Measurements from ENCODE around the gene PLPPR2.
"Not testable (repeated sequence)": the region's sequence is repeated elsewhere in the genome, so short reads cannot be mapped to it uniquely, and the experiment has no call there.

PLPPR2 gene

DNA sequence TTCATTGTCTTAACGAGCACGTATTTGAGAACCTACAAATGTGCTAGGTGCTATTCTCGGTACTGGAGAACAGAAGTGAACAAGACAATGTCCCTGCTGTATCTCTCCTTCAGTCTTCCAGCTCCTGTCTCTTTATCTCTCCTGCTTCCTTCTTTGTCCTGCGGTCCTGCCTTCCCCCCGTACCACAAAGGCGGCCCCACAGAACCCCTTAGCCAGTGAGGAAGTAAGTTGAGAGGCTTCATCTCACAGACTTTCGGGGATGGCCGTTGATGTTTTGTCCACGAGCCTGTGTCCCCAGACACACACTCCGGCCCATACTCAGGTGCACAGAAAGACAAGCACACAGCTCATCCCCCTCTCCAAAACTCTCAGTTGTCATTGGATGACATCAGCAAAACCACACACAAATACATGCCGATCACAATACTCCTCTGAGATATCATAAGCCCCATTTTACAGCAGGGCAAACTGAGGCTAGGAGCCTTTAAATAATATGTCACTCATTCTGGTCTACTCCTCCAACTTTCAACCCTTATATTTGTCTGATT lies 18.7 kb downstream of the PLPPR2 start:
- no peak for DNase-seq (ENCODE audit: low spot score)

DNA sequence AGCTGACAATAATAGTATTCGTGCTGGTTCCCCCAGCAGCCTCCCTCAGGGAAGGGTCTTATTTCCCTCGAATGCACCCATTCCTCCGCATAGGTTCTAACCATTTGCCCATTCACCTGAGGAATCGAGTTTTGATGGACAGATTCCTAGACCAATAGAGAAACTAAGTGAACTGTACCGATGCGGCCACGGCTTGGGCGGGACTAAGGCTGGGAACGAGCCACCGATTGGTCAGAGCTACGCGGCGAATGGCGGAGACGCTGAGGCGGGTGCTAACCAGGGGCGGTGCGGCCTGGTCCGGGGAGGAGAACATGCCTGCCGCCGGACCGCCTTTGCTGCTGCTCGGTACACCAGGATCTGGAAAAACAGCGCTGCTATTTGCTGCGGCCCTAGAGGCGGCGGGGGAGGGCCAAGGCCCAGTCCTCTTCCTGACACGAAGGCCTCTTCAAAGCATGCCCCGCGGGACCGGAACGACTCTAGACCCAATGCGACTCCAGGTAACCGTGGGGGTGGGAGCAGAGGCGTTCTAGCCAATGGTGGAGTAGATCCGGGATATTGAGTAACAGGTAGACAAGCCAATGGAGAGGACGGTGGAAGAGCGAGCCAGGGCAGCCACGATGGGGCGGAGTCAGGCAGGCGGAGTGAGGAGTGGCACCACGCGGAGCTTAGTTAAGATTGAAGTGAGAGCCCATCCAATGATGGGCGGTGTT lies 19.4 kb downstream of the PLPPR2 start, which contains the start of gene SWSAP1:
SWSAP1 (plus strand) TSS at position 234 of the 710 bp plus-strand sequence; CDS start at position 249, 15 bp downstream.
- DNase-seq (ENCODE audit: low spot score), result peak; percentile 100

DNA sequence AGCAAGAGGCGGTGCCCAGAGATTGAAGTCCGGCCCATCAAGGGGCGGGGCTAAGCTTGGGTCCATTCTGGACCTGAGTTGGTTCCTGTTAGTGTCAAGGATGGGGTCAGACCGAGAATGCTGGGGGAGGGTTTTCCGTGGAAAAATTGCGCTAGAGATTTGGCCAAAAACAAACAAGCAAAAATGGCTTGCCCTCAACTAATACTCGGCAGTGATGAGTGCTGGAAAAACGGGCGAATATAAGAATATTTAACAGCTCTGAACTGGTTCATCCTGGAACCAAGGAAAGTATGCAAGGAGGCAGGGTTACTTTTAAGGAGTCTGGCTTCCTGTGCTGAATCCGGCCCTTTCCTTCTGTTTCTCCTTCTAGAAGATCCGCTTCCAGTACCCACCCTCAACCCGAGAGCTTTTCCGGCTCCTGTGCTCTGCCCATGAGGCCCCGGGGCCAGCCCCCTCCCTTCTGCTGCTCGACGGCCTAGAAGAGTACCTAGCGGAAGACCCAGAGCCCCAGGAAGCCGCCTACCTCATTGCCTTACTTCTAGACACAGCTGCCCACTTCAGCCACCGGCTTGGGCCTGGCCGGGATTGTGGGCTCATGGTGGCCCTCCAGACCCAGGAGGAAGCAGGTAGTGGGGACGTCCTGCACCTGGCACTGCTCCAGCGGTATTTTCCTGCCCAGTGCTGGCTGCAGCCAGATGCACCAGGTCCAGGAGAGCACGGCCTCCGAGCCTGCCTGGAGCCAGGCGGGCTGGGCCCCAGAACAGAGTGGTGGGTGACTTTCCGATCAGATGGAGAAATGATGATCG lies 20.1 kb downstream of the PLPPR2 start:
- peak; percentile 63 for DNase-seq (ENCODE audit: low spot score)

DNA sequence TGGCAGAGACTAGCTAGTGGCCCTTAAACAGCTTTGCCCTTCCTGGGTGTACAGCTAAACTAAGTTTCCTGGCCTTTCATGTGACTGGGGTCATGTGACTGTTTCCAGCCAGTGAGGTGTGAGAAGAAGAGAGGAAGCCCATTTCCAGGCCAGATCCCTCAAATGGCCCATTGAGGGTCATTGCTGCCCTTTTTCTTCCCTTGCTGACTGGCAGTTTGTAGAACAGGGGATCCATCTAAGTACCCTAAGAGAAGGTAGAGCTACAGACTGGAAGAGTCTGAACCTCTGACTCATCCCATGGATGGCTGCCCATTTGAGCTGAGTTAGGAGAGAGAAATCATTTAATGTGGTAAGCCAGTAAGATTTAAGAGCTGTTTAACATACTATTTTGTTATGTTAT lies 22.0 kb downstream of the PLPPR2 start:
- peak; percentile 78 for DNase-seq (ENCODE audit: low spot score)

DNA sequence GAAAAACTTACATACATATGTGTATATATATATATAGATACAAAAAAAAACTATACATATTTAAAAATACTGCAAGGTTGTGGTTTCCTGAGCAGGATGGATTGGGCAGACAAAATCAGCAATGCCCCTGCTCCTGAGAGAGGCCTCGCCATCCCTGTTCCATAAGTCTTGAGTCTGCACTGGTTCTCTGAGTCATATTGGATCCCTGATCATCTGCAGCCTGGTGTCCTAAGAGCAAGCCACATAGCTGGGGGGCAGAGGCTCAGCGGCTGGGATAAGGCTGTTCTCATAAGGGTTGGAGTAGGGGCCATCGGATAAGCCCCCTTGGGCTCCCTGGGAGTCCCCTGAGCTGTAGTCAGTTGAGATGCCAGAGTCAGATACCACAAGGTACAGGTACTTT lies 22.5 kb downstream of the PLPPR2 start:
- no peak for DNase-seq (ENCODE audit: low spot score)

DNA sequence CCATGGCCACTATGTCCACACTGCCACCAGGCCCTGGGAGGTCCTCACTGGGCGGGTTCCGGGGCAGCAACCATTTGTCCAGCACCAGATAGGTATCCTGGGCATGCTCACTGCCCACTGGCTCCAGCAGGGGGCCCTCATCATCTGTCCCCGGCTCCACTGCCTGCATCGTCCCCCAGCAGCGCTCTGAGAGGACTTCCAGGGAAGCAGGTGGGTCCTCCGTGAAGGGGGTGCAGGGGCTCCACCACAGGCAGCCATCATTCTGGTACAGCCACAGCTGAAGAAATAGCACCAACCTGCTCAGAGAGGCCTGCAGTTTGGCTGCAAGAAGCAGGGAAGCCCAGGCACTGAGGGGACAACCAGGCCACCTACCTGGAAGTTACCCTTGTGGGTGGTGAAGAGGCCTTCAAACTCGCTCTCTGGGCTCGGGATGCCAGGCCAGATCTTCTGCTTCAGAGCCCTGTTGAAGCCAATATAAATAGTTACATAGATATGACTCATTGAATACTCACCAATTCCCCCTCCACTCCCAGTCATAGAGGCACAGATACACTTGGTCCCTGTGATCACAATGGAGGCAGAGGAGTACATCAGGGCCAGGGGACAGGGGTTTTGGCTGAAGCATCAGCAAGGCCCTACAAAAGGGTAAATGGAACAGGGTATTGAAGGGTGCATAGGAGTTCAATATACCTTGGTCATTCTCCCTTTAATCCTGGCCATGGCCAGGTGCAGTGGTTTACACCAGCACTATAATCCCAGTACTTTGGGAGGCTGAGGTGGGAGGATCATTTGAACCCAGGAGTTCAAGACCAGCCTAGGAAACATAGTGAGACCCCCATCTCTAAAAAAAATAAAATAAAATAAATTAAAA lies 23.3 kb downstream of the PLPPR2 start:
- peak; percentile 90 for DNase-seq (ENCODE audit: low spot score)

DNA sequence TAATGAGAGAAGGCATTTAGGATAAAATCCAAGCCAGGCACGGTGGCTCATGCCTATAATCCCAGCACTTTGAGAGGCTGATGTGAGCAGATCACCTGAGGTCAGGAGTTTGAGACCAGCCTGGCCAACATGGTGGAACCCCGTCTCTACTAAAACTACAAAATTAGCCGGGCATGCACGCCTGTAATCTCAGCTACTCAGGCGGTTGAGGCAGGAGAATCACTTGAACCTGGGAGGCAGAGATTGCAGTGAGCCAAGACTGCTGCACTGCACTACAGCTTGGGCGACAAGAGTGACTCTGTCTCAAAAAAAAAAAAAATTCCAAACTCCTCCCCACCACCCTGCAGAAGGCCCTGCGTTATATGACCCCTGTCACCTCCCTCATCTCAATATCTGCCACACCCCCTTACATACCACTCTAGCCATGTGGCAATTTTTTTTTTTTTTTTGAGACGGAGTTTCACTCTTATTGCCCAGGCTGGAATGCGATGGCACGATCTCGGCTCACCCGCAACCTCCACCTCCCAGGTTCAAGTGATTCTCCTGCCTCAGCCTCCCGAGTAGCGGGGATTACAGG lies 24.1 kb downstream of the PLPPR2 start:
- DNase-seq (ENCODE audit: low spot score), result not testable (repeated sequence)

DNA sequence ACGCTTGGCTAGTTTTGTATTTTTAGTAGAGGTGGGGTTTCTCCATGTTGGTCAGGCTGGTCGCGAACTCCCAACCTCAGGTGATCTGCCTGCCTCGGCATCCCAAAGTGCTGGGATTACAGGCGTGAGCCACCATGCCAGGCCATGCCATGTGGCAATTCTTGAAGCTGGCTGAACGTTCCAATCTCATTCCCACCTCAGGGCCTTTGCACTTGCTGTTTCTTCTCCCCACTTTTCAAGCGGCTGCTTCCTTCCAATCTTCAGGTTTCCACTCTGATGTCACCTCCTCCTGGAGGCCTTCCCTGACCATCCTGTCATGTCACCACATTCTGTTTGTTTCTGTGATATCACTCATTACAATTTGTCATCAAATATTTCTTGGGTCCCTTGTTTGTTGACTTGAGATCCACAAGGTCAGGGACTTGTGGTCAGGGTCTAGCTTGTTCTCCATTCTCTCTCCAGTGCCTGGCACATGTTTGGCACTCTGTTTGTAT lies 24.7 kb downstream of the PLPPR2 start:
- DNase-seq (ENCODE audit: low spot score), result no peak

DNA sequence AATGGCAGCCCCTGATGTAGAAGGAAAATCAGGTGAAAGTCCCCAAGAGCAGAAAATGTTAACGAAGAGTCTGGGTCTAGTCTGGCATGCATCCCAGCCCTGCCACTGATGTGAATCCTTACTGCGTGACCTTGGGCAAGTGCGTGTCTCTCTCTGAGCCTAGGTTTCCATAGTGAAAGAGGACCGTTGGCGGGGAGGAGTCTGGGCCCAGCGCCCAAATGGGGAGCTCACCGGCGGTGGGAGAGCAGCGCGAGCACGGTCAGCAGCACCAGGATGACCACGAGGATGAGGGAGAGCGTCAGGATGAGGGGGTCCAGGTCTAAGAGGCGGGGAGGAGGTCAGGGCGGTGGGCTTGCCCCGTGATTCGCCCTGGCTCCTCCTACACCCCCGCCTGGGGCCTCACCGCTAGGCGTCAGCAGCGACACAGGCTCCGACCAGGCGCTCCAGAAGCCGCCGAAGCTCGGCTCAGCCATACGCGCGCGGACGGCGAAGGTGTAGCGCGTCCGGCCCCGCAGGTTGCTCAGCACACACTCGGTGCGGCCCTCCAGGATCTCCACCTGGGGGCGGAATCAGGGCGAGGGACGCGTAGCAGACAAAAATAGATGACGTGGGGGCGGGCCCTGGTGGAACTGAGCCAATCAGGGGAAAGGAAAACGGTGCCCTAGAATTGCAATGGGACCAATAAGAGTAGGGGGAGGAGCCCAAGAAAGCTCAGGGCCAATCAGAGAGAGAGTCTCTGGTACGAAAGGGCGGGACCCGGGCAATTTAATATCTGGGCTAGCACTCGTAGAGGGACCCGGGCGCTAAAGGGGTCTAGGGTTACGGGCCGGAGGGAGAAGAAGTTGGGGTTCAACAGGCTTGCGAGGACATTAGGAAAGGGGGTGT lies 25.7 kb downstream of the PLPPR2 start:
- peak; percentile 98 for DNase-seq (ENCODE audit: low spot score)

DNA sequence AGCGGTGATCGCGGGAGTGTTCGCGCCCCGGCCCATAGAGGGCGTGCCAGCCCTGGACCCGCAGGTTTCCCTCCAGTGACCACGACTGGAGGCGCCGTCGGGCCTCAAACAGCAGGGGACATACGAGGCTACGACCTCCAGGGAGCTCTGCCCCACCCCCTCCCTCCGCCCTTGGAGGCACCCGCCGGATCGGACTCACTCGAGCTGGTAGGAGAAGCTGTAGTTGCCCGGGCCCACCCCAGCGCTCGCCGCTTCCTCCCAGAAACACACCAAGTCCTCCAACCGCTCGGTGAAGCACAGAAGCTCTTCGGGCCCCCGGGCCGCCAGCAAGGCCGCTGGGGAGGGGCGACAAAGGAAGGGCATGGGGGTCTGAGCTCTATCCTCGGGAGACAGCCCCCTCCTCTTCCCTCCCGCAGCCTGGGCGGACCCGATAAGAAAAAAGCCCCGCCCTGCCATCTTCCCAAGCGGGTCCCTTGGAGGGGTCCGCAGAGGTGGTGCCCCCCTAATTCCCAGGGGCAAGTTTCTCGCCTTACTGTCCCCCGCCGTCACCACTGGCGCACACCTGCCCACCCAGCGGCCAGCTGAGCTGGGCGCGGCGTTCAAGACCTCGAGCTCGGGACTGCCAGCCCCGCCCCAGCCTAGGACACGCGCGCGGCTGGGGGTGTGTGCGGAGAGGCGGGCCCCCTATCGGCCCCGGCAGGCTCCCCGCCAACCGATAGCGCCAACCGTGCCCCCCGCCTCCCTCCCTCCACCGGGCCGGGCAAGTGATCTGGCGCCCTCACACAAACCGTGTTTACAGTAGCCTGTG lies 27.9 kb downstream of the PLPPR2 start:
- DNase-seq (ENCODE audit: low spot score), result no peak

DNA sequence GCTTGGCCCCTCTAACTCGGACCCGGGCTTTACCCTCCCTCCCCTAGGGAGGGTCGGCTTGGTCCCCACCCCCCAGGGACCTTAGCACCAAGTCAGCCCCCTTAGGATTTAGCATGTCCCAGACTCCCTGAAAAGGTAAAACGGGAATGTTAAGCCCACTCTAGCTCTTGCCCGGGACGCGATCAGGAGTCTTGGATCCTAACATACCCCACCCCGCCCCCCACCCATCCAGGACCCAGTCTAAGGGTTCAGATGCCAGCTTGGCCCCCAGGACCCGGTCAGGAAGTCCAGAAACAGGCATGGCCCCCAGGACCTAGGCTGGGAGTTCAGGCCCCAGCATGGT lies 28.4 kb downstream of the PLPPR2 start:
- no peak for DNase-seq (ENCODE audit: low spot score)

DNA sequence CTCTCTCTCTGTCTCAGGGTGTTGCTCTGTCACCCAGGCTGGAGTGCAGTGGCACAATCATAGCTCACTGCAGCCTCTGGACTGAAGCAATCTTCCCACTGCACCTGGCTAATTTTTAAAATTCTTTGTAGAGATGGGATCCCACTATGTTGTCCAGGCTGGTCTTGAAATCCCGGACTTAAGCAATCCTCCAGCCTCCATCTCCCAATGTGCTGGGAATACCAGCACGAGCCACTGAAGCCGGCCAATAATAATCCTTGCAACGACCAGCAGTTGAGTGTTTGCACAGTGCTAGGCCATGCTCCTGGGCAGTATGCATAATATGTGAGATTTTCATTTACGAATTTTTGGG lies 29.5 kb downstream of the PLPPR2 start:
- DNase-seq (ENCODE audit: low spot score), result no peak

DNA sequence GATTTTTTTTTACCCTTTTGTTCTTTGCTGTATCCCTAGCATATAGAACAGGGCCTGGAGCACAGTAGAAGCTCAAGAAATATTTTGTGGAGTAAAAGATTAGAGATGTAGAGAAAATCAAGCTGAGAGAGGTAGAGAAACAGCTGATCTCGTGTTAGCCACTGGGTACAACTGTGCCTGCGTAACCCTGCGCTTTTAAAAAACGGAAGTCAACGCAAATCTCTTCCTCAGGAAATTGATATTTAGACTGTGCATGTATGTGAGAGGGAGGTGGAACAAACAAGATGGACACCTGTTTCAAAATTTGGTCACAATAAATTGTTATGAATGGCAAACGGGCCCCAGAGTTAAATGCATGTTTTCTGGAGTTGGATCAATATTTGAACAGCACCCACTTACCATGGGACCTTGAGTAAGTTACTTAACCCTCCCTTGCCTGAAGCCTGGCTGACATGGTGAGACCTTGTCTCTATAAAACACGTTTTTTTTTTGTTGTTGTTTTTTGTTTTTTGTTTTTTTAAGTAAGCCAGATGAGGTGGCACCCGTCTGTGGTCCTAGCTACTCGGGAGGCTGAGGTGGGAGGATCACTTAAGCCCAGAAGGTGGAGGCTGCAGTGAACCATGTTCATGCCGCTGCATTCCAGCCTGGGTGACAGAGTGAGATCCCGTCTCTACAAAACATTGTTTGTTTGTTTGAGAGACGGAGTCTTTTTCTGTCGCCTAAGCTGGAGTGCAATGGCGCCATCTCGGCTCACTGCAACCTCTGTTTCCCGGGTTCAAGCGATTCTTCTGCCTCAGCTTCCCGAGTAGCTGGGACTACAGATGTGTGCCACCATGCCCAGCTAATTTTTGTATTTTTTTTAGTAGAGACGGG lies 32.2 kb downstream of the PLPPR2 start:
- DNase-seq (ENCODE audit: low spot score), result no peak

DNA sequence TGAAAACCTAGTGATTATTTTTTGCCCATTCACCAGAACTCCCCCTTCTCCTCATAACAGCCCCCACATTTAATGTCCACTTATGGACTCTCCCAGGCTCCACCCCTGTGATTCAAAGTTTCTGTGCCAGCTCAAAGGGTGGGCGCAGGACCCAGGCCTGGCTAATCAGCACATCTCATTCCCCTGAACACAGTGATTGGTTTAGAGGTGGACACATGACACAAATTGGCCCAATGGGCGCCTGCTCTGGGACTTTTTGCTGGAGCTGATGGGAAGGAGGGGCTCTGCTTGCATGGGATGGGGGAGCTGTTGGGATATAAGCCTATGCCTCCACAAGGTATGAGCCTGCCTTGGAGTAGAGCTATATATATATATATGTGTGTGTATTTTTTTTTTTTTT lies 35.1 kb downstream of the PLPPR2 start:
- DNase-seq (ENCODE audit: low spot score), result no peak

DNA sequence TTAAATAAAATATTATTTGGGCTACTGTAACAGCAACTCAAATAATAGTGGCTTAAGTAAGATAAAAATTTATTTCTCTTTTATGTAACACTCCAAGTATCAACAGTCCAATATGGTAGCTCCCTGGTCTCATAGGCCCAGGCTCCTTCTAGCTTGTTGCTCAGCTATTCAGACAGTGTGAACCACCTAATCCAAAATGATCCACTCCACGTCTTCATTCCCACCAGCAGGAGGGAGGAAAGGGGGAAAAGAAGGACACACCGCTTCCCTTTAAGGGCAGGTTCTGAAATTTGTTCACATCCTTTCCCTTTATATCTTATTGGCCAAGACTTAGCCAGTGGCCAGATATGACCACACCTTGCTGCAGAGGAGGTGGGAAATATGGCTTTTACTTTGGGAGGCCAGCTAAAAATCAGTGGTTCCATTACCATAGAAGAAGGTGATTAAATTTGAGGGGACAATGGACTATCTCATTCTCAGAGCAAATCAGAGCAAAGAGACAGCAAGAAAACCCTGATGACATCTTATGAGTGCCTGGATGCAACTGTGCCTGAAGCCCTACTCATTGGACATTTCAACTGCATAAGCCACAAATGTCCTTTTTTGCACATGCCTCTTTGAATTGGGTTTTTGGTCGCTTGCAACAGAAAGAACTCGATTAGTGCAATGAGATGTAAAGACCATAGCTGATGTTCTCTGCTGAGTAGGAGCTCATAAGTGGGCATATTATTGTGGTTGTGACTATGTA lies 35.9 kb downstream of the PLPPR2 start:
- DNase-seq (ENCODE audit: low spot score), result no peak

DNA sequence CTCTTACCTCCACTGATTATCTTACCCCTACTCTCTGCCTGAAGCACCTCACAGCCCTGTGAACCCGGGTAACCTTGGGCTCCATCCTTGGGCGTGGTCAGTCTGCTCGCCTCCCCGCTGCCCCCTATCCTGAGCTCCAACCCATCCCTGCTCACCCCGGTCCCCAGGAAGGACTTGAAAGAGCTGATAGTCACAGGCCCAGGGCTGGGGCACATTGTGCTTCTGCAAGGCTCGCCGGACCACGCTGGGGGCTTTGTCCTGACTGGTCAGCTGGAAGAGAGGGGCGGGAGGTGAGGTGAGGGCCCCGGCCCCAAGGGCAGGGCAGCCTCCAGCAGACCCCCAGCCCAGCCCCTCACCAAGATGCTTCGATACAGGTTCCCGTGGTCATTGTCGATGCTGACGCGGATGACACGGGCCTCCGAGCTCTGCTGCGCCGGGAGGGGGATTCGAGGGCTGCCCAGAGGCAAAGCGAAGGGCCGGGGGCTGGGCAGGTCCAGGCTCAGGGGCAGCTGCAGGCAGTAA lies 41.9 kb downstream of the PLPPR2 start:
- no peak for DNase-seq (ENCODE audit: low spot score)

DNA sequence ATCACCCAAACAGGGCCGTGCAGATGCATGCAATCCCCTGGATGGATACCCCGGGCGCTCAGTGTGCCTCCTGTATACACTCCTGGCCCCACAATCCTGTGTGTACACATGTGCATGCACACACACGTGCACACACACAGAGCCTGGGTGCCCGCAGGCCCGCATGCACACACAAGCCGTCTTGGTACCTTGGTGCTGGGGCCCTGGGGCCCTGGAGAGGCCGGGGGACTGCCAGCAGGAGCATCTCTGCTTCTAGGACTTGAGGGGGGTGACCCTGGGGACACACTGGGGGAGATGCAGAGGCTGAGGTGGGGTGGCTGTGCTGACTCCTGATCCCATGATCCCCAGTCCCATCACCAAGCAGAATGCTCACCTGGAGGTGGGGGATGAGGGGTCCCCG lies 44.4 kb downstream of the PLPPR2 start:
- no peak for DNase-seq (ENCODE audit: low spot score)

DNA sequence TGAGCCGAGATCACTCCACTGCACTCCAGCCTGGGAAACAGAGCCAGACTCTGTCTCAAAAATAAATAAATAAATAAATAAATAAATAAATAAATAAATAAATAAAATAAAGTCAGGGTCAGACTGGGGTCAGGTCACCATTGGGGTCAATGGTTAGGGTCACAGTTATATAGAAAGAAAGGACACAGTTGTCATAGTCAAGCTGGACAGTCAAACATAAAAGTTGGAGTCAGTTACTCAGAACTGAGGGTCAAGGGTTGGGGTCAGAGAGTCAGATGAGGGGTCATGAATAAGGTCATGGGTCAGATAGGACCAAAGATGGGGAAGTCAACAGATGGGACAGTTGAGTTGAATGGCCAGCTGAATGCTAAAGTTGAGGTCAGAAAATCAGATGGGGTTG lies 45.6 kb downstream of the PLPPR2 start:
- no peak for DNase-seq (ENCODE audit: low spot score)

All from RKO (cell line).